ENCODE measurements around the gene R3HDM2.
"Not testable (repeated sequence)": the region's sequence is repeated elsewhere in the genome, so short reads cannot be mapped to it uniquely, and the experiment has no call there.

Gene R3HDM2

DNA sequence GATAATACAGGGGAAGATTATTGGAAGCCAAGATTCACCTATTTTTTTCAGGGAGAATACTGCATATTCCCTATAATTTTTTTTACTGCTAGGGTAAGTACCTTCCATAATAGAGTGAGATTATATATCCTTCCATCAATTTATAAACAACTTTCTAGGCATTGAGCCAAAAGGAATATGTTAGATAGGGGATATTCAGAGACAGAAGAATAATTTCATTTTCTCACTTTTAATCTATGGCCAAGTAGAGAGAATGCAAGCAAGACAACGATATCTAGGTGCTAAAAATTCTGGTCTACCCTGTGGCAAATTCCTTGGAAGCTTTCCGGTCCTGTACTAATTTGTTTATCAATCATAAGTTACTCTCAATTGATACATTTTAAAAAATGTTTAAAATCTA lies 110.2 kb downstream of the R3HDM2 start:
- no peak for DNase-seq

DNA sequence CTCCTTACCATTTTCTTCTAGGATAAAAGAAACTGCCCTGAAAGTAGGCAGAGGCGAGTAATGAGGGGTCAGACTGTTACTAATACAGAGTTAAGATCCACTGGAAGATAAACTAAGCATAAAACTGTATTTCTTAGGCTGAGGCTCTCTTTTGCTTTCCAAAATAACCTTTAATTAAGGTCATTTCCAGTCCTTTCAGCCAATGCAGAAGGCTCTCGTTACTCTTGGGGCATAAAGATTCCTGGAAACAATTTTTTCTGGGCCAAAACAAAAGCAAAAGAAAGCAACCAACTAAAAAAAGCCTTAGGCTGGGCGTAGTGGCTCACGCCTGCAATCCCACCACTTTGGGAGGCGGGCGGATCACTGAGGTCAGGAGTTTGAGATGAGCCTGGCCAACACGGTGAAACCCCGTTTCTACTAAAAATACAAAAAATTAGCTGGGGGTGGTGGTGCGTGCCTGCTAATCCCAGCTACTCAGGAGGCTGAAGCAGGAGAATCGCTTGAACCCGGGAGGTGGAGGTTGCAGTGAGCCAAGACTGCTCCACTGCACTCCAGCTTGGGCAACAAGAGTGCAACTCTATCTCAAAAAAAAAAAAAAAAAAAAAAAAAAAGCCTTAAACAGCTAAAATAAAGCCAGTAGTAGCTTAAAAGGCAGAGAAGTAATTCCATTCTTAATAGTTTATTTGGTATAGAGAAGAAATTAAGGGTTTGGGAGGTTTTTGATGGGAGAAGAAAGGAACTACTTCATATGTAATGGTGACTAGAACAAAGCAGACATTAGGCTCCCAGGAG lies 111.0 kb downstream of the R3HDM2 start:
- DNase-seq = no peak

DNA sequence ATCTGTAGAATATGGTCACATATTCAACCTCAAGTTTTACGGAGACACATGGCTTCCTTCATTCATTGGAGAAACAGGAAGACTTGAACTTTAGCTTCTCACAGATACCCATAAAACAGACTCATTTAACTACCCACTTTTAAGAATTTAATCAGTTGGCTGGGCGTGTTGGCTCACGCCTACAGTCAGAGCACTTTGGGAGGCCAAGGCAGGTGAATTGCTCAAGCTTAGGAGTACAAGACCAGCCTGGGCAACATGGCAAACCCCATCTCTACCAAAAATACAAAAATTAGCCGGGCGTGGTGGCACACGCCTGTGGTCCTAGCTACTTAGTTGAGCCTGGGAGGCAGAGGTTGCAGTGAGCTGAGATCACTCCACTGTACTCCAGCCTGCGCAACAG lies 115.2 kb downstream of the R3HDM2 start:
- no peak for DNase-seq

DNA sequence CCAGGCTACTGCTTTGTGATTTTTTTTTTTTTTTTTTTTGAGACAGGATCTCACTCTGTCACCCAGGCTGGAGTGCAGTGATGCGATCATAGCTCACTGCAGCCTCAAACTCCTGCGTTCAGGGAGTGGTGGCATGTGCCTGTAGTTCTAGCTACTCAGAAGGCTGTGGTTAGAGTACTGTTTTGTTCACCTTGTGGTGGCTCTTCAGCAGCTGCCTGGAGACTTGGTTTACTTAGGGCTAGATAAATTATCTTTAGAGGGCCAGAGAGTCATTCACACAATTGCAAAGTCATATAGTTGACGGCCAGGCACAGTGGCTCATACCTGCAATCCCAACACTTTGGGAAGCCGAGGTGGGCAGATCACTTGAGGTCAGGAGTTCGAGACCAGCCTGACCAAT lies 118.6 kb downstream of the R3HDM2 start:
- not testable (repeated sequence) for DNase-seq

DNA sequence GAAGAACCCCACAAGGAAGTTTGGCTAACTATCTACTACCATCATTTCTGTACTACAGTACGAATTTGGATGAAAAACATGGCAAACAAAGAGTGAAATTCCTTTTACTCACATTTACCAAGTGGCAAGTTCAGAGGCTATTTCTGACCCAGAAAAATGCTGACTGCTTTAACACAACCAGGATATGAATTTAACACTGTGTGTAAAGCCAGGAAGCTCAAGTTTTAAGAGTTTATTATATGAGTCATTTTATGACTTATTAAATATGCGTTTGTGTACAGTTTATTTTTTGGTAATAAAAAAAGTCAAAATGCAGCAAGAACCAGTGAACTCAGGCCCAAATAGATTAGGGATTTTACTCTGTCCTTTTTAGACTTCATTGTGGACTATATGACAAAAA lies 121.4 kb downstream of the R3HDM2 start:
- no peak for DNase-seq

DNA sequence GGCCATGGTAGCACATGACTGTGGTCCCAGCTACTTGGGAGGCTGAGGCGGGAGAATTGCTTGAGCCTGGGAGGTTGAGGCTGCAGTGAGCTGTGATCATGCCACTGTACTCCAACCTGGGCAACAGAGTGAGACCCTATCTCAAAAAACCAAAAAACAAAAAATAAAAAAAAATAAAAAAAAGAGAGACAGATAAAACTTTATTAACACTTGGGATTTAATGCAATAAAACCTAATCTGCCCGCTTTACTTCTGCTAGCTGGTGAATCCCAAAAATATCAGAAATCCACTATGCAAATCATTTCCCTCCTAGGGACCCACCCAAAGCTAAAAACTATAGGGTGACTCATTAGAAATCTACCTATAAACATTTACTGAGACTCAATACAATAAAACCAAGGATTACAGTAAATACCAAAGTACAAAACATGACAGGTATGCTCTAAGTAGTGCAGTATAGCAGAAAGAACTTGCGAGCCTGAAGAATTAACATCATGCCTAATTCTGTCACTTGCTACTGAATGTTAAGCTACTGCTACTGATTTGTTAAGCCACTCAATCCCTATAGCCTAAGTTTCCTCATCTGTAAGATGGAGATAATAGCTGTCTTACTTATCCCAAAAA lies 129.8 kb downstream of the R3HDM2 start:
- DNase-seq = no peak

DNA sequence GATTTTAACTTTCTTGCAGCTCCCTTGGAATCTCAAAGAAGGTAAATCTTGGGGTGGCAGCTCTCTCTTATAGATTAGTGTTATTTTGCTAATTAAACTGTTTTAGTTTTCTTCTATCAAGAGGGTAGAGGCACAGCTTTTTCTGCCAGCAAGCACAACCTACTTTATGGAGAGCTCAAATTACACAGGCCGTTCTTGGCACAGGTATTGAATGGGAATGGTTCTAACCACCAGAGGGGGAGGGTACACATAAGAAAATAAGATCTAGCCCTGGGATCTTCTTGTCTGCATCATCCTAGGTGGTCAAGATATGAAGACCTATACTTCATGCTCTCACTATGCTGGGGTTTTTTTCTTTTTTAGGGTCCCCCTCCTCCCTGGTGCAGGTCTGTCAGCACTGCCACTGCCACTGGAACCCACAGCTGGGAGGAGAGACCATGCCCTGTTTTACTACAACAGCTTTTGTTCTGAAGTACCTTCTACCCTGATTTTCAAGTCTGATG lies 131.3 kb downstream of the R3HDM2 start:
- no peak for DNase-seq

DNA sequence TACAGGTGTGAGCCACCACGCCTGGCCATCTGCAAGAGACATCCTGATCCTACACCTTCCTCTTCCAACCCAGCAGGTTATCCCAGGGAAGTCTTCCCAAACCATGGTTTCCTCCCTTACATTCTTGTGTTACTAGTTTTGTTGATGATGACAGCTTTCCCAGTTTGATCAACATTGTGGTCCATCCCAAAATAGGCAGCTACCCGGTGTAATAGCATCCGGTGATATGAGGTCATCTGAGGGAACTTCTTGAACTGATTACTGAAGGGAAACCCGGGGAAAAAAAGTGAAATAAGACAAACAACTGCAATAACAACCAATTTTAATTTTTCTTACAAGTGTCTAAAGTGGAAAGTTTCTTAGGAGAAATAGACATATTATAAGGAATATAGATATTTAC lies 134.6 kb downstream of the R3HDM2 start:
- no peak for DNase-seq

DNA sequence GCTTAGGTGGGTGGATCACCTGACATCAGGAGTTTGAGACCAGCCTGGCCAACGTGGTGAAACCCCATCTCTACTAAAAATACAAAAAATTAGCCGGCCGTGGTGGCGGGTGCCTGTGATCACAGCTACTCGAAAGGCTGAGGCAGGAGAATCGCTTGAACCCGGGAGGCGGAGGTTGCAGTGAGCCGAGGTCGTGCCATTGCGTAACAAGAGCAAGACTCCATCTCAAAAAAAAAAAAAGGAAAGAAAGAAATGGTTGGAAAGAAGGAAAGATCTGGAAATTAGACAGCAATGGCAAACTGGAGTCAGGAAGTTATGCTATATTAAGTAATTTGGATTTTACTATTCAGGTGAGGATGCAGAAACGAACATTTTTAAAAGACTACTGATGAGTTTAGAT lies 148.8 kb downstream of the R3HDM2 start:
- not testable (repeated sequence) for DNase-seq

DNA sequence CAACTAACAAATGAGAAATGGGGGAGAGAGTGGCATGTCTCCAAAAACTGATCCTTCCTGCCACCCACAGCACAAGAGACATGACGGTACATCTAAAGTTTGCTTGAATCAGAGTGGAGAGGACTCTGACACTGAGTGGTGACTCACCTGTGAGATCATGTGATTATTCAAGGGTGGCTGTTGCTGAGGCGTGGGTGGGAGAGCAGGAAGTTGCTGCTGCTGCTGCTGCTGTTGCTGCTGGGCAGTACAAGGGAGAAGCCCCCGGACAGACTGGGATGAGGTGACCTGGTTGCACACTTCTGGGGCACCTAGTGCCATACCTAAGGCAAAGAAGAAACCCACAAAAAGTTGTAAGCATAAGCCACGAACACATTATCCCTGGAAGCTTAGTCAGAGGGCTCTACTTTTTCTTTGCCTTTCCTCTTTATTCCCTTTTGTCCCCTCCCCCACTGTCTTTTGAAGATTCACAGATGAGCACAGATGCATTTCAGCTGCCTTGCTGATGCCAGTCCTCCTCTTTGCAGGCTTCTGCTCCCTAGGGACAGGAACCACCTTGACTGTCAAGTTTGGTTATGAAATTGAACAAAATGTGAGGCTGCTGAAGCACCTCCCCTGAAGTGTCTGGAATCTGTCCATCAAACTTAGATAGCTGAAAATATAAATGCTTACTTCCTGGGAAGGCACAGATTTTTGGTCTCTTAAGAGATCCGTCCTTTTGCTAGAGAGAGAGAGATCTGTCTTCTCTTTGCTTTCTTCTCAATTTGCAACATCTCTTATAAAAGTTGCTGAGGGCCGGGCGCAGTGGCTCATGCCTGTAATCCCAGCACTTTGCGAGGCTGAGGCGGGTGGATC lies 150.4 kb downstream of the R3HDM2 start:
- DNase-seq = peak; percentile 80

DNA sequence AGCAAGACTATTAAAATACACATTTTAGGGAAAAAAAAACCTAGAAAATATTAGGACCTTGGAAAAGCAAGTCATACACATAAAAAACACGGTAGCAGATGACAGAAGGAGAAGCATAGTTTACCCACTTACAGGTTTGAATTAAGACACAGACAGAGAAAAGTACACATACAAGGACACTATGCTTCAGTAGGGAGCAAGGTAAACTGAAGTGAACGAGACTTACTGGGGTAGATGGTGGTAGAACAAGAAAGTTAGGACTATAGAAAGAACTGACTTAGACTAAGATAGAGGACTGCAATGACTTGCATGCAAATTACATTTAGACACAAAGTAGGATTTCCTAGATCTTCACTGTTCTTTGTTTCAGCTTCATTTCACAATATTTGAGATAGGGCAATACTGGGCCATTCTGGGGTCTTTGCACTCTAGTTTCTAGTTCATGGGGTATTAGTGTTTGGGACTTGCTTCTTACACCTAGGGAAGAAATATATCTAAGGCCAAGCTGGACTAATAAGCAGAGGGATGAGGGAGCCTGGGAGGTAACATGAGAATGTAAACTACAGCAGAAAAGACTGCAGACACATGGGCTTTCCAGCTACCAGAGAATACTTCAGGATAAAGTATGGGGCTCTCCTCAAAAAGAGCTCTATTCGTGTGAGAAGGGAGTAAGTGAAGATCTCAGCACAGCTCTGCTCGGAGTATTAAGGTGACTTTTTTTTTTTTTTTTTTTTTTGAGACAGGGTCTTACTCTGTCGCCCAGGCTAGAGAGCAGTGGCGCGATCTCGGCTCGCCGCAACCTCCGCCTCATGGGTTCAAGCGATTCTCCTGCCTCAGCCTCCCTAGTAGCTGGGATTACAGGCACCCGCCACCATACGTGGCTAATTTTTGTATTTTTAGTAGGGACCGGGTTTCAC lies 152.1 kb downstream of the R3HDM2 start:
- no peak for DNase-seq

DNA sequence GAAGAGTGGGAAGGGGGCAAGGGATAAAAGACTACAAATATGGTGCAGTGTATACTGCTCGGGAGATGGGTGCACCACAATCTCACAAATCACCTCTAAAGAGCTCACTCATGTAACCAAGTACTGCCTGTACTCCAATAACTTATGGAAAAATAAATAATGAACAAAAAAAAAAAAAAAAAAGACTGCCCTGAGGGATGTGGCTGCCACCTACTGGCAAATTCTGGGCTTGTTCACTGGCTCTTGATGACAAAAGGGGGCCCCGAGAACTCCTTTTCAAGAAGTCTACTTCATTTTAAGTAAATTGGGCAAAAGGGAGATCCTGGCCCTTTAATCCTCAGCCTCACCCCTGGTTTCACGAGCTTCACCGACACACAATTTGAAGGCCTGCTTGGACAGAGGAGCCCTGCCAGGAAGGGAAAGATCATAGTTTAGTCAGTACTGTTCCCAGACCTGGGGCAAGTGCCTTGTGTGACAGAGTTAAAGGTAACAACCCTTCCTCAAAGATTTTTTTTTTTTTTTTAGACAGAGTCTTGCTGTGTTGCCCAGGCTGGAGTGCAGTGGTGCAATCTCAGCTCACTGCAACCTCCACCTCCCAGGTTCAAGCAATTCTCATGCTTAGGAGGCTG lies 153.8 kb downstream of the R3HDM2 start:
- DNase-seq = peak; percentile 7

DNA sequence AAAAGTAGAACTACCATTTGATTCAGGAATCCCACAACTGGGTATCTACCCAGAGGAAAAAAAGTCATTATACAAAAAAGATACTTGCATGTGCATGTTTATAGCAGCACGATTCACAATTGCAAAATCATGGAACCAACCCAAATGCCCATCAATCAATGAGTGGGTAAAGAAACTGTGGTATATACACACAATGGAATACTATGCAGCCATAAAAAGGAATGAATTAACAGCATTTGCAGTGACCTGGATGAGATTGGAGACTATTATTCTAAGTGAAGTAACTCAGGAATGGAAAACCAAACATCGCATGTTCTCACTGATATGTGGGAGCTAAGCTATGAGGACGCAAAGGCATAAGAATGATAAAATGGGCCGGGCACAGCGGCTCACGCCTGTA lies 154.6 kb downstream of the R3HDM2 start:
- not testable (repeated sequence) for DNase-seq

DNA sequence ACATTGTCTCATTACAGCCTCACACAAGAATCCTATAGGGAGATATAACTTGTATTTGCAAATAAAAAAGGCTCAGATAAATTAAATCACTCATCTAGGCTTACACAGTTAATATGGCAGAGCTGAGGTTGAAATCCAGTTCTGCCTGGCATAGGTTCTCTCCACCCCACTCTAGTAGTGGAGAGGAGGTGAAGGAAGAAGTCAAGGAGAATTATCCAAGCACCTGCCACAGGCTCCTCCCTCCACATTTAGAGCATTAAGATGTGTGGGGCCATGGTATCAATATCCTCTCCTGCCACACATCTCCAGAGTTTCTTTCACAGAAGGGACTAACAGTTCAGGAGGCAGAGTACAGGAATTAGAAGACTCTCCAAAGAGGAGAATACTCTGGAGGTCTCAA lies 157.3 kb downstream of the R3HDM2 start:
- no peak for DNase-seq

DNA sequence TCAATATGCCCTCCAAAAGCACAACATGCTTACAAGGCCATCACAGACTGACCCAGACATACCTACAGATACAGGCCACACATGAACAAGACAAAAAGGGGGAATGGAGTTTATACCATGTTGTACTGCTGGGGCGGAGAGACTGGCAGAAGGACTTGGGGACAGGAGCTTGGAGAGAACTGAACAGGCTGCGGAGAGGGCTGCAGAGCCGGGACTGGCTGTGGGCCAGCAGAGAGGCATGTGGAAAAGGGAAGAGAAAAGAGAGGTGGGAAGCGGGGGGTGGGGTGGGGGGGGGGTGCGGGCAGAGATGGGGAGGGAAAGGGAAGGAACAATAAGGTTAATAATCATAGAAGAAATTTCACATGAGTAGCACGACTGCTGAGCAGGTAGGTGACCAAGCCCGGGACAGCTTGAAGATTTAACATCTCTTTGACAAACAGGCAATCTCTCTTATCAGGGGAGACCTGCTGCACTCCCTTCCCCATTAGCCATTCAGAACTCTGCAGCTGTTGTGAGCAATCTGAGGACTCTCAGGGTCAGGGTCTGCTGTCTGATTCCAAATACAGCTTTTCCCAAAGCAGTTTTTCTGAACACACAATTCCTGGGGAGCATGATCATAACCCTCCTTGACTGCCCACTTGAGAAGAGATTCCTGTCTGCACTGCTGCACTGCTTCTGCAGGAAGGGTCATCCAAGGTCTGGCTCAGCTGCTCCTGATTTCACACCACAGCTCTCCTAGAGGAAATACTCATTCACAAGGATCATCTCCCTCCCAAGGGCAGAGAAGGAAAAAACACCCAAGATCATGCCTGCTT lies 158.3 kb downstream of the R3HDM2 start:
- DNase-seq = no peak

DNA sequence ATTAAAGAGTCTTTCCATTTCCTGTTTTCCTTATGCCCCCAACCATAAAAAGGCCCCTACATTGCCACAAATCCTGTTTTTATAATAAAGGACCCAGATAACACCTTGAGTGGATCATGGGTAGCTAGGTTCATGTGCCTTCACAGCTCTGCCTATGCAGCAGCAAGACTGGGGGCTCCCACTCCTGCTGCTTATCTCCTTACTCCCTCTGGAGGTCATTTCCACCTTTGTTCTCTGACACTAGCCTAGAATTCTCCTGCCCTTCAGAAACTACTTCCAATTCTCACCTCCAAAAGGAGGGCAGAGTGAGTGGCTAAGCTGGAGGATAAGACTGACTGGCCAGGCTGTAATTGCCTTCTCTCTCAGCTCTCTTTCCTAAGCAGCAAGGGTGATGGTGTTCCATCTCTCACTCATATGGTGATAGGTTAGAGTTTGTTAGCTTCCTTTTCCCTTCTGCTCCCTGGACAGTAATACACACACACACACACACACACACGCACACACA lies 159.8 kb downstream of the R3HDM2 start:
- no peak for DNase-seq

DNA sequence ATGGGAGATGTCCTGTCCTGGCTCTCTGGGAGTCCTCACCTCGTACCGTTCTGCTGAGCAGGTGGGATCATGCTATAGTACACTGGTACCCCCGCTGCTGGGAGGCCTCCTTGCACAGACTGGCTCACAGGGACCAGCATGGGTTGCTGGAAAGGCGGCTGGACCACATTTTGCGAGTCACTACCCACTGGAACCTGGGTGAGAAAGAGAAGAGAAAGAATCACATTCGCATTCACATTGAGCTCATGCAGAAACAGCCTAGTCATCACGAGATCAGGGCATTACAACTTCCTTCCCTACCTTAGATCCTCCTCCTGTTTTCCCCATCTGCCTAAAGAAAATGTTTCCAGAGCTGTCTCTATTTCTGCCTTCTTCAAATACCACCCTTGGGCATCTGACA lies 162.6 kb downstream of the R3HDM2 start:
- DNase-seq = no peak

DNA sequence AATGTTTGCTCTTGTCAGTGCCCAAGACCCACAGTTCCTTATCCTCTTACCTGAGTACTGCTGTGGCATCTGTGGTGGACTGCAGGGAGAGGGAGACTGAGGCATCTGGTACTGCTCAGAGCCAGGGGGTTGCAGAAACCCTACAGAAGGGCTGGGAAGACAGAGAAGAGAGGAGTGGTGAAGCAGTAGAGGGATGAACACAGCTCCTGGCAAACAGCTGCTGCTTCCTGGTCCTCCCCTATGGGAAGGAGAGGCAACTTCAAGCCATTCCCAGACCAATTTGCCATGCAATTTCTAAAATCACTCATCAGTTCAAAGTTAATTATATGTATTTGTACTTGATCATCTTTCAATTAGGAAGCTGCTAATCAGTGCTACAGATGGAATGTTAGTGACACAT lies 164.2 kb downstream of the R3HDM2 start:
- no peak for DNase-seq

DNA sequence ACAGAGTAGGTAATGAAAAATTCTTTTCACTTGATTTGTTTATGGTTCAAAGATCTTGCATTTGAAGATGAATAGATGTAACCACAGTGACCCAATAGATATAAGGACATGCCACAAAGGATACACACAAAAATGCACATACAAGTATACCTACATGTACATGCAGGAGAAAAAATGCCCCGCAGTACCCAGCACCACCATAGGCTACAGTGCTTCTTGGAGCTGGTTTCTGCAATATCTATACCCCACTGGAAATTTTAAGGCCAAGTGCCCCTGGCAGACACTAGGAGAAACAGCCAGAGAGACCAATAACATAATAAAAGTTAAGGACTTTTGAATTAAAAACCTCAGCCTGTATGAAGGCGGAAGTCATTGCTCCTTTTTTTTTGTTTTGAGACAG lies 167.7 kb downstream of the R3HDM2 start:
- no peak for DNase-seq

DNA sequence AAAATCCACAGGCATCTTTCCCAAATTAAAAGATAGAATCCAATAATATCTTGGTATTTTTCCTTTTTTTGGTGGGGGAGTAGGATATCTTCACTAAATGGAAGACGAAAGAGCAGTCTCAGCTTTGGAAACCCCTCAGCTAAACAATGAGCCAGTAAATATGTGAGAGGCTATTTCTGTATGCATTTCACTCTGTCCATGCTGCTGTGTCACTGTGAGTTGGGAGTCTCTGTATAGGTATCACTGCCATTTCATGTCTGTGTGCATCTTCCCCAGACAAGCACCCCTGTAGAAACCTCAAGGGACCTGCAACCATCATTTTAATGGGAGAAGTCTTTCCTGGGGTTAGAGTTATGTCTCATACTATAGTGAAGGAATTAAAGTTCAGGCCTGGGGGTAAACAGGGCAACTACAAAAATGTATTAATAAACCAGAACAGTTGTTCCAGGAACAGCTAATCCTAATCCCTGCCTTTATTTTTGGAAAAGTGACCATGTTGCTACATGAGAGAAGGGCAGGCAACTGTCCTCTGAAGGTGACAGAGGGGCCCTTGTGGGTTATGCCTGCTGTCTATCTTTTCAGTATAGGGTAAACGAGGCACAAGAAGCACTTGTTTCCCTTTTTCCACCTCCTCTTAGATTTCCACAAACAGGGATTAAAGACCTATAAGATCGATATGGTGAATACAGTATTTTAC lies 168.6 kb downstream of the R3HDM2 start:
- DNase-seq = no peak
